ENCODE results near the gene SRR.

DNA sequence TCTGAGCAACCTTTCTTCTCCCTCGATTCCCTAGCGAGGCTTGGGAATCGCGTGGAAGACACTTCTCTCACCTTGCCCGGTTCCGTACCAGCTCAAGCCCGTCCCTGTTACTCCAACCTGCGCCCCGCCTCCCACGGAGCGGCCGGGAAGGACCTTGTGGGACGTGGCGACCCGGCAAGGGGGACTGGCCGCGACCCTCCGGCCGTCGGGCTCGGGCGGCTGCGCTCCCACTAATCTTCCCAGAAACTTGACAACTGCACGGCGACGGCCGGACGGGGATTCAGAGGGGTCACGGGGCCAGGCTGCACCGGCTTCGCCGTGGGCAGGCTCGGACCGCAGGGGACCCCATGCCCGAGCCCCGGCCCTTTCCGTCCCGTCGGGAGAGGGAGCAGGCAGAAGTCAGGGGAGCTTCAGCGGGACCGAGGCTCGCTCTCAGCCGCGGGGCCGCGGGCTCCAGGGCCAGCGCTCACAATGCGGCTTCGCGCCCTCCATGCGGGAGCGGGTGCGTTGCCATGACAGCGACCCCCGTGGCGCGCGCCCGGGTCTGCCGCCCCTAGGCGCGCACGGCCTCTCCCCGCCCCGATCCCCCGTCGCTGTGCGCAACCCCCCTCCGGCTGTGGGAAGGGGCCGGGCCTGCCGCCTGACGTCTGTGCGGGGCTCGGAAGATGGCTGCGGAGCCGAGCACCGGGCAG is 33.2 kb downstream of the SRR start, which contains the start of gene SGSM2:
- TF ChIP-seq, protein P1, sequence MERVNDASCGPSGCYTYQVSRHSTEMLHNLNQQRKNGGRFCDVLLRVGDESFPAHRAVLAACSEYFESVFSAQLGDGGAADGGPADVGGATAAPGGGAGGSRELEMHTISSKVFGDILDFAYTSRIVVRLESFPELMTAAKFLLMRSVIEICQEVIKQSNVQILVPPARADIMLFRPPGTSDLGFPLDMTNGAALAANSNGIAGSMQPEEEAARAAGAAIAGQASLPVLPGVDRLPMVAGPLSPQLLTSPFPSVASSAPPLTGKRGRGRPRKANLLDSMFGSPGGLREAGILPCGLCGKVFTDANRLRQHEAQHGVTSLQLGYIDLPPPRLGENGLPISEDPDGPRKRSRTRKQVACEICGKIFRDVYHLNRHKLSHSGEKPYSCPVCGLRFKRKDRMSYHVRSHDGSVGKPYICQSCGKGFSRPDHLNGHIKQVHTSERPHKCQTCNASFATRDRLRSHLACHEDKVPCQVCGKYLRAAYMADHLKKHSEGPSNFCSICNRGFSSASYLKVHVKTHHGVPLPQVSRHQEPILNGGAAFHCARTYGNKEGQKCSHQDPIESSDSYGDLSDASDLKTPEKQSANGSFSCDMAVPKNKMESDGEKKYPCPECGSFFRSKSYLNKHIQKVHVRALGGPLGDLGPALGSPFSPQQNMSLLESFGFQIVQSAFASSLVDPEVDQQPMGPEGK (CRISPR knock-in tag; IDR thresholded peaks at IDR 0.05; ENCODE audit: borderline replicate concordance) = no peak
- no peak for TF ChIP-seq RARB (CRISPR knock-in tag; IDR thresholded peaks at IDR 0.05)
- TF ChIP-seq OSR1 (CRISPR knock-in tag; IDR thresholded peaks at IDR 0.05) = no peak
- TF ChIP-seq, protein P2, sequence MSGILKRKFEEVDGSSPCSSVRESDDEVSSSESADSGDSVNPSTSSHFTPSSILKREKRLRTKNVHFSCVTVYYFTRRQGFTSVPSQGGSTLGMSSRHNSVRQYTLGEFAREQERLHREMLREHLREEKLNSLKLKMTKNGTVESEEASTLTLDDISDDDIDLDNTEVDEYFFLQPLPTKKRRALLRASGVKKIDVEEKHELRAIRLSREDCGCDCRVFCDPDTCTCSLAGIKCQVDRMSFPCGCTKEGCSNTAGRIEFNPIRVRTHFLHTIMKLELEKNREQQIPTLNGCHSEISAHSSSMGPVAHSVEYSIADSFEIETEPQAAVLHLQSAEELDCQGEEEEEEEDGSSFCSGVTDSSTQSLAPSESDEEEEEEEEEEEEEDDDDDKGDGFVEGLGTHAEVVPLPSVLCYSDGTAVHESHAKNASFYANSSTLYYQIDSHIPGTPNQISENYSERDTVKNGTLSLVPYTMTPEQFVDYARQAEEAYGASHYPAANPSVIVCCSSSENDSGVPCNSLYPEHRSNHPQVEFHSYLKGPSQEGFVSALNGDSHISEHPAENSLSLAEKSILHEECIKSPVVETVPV (CRISPR knock-in tag; IDR thresholded peaks at IDR 0.05) = no peak
- TF ChIP-seq BACH2 (CRISPR knock-in tag; IDR thresholded peaks at IDR 0.05; ENCODE audit: borderline replicate concordance) = no peak
- TF ChIP-seq TOX (CRISPR knock-in tag; IDR thresholded peaks at IDR 0.05; ENCODE audit: borderline replicate concordance) = no peak
- TF ChIP-seq ZFP30 (CRISPR knock-in tag; IDR thresholded peaks at IDR 0.05) = no peak
- TF ChIP-seq, protein P3, sequence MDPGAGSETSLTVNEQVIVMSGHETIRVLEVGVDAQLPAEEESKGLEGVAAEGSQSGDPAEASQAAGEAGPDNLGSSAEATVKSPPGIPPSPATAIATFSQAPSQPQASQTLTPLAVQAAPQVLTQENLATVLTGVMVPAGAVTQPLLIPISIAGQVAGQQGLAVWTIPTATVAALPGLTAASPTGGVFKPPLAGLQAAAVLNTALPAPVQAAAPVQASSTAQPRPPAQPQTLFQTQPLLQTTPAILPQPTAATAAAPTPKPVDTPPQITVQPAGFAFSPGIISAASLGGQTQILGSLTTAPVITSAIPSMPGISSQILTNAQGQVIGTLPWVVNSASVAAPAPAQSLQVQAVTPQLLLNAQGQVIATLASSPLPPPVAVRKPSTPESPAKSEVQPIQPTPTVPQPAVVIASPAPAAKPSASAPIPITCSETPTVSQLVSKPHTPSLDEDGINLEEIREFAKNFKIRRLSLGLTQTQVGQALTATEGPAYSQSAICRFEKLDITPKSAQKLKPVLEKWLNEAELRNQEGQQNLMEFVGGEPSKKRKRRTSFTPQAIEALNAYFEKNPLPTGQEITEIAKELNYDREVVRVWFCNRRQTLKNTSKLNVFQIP (CRISPR knock-in tag; IDR thresholded peaks at IDR 0.05; ENCODE audit: borderline replicate concordance, low read depth) = no peak
- no peak for TF ChIP-seq ZFP3 (CRISPR knock-in tag; IDR thresholded peaks at IDR 0.05)
- TF ChIP-seq TCF4 (CRISPR knock-in tag; IDR thresholded peaks at IDR 0.05; ENCODE audit: borderline replicate concordance) = no peak
- TF ChIP-seq, protein P4, sequence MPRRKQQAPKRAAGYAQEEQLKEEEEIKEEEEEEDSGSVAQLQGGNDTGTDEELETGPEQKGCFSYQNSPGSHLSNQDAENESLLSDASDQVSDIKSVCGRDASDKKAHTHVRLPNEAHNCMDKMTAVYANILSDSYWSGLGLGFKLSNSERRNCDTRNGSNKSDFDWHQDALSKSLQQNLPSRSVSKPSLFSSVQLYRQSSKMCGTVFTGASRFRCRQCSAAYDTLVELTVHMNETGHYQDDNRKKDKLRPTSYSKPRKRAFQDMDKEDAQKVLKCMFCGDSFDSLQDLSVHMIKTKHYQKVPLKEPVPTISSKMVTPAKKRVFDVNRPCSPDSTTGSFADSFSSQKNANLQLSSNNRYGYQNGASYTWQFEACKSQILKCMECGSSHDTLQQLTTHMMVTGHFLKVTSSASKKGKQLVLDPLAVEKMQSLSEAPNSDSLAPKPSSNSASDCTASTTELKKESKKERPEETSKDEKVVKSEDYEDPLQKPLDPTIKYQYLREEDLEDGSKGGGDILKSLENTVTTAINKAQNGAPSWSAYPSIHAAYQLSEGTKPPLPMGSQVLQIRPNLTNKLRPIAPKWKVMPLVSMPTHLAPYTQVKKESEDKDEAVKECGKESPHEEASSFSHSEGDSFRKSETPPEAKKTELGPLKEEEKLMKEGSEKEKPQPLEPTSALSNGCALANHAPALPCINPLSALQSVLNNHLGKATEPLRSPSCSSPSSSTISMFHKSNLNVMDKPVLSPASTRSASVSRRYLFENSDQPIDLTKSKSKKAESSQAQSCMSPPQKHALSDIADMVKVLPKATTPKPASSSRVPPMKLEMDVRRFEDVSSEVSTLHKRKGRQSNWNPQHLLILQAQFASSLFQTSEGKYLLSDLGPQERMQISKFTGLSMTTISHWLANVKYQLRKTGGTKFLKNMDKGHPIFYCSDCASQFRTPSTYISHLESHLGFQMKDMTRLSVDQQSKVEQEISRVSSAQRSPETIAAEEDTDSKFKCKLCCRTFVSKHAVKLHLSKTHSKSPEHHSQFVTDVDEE (CRISPR knock-in tag; IDR thresholded peaks at IDR 0.05) = no peak
